SK-N-SH (cell line): ENCODE results near the gene ARHGAP26. TPM values are rescaled to one million over a fixed set of nuclear protein-coding genes. Genes with fewer than 3 reads are reported as not detected.

ENCODE experiments used
- CTCF ChIA-PET: fragments of 300-600, 350-600 bp; formaldehyde crosslinking; extraction: SDS; loops from one replicate; lab custom pipeline; 2021; lab: Yijun Ruan, JAX
- POLR2A ChIA-PET: fragments of 350-600 bp; sonication (Branson Sonifier 250); formaldehyde crosslinking; extraction: SDS; loops from one replicate; lab custom pipeline; 2020; ENCODE audit warnings: antibody characterized with exemption, inconsistent platforms; lab: Yijun Ruan, JAX
- DNase-seq: peaks from one replicate; pipeline ENCODE4 v3.0.0; 2012
- H2AFZ ChIP-seq: fragments of 200-600 bp; sonication (generic); 2 replicates; pipeline ENCODE4 v1.8.1; 2016; ENCODE audit warnings: antibody characterized with exemption, mild to moderate bottlenecking, low read depth
- H3F3A ChIP-seq: fragments of 200-600 bp; sonication (generic); replicated peaks from 2 replicates; pipeline ENCODE3; 2016; ENCODE audit warnings: antibody characterized with exemption, mild to moderate bottlenecking; ENCODE audit not compliant: insufficient read depth
- H3K27ac ChIP-seq, 2 experiments: fragments of 200-500 bp in 1 of 2; fragments of 200-600 bp in 1 of 2; sonication (Bioruptor generic) in 1 of 2; sonication (generic), shearing (Covaris generic) in 1 of 2; 2 replicates each; pipeline versions ENCODE4 v1.5.1 to v1.6.1; 2014 to 2016; ENCODE audit warnings: low read depth in 2 of 2, inconsistent platforms in 1 of 2, low read length in 1 of 2, mild to moderate bottlenecking in 1 of 2, mixed read lengths in 1 of 2
- H3K27me3 ChIP-seq: fragments of 200-600 bp; sonication (generic), shearing (Covaris generic); 2 replicates; pipeline ENCODE4 v1.6.1; 2016; ENCODE audit warnings: mixed run types; ENCODE audit not compliant: insufficient read depth
- H3K36me3 ChIP-seq, 2 experiments: fragments of 200-500 bp in 1 of 2; fragments of 200-600 bp in 1 of 2; sonication (Bioruptor generic) in 1 of 2; sonication (generic) in 1 of 2; replicated peaks in 1 of 2; 2 replicates each; pipeline versions ENCODE3 to v1.5.1; 2014 to 2016; ENCODE audit warnings: low read length in 1 of 2, mild to moderate bottlenecking in 1 of 2; ENCODE audit not compliant: insufficient read depth in 2 of 2, control insufficient read depth in 1 of 2
- H3K4me1 ChIP-seq, 2 experiments: fragments of 200-500 bp in 1 of 2; fragments of 200-600 bp in 1 of 2; sonication (Bioruptor generic) in 1 of 2; sonication (generic), shearing (Covaris generic) in 1 of 2; 2 replicates each; pipeline versions ENCODE4 v1.5.1 to v1.6.1; 2014 to 2016; ENCODE audit warnings: low read depth in 1 of 2, low read length in 1 of 2, mixed run types in 1 of 2; ENCODE audit not compliant: insufficient read depth in 2 of 2, control insufficient read depth in 1 of 2
- H3K4me2 ChIP-seq: fragments of 200-600 bp; sonication (generic), shearing (Covaris generic); 2 replicates; pipeline ENCODE4 v1.6.1; 2017; ENCODE audit warnings: mixed run types
- H3K4me3 ChIP-seq, 2 experiments: fragments of 200-500 bp in 1 of 2; fragments of 200-600 bp in 1 of 2; sonication (Bioruptor generic) in 1 of 2; sonication (generic), shearing (Covaris generic) in 1 of 2; 2 replicates each; pipeline versions ENCODE4 v1.5.1 to v1.8.1; 2014 to 2016; ENCODE audit warnings: low read depth in 2 of 2, inconsistent platforms in 1 of 2, low read length in 1 of 2, mild to moderate bottlenecking in 1 of 2, mixed read lengths in 1 of 2, moderate library complexity in 1 of 2
- H3K79me2 ChIP-seq: fragments of 200-600 bp; sonication (generic); 2 replicates; pipeline ENCODE4 v1.8.1; 2017; ENCODE audit warnings: mild to moderate bottlenecking; ENCODE audit not compliant: insufficient read depth
- H3K9ac ChIP-seq: fragments of 200-600 bp; sonication (generic); 2 replicates; pipeline ENCODE4 v1.6.1; 2017; ENCODE audit warnings: mixed run types
- H3K9me2 ChIP-seq: fragments of 200-600 bp; sonication (generic); 2 replicates; pipeline ENCODE4 v1.6.1; 2017; ENCODE audit warnings: mixed run types
- H3K9me3 ChIP-seq: fragments of 200-600 bp; sonication (generic); 2 replicates; pipeline ENCODE4 v1.6.1; 2017; ENCODE audit warnings: mixed run types, mild to moderate bottlenecking, moderate library complexity
- H4K20me1 ChIP-seq: fragments of 200-600 bp; sonication (generic); 2 replicates; pipeline ENCODE4 v1.6.1; 2017; ENCODE audit warnings: mild to moderate bottlenecking, mixed run types; ENCODE audit not compliant: insufficient read depth
- CTCF ChIP-seq: fragments of 200-600 bp; sonication (generic); IDR thresholded peaks from 2 replicates; pipeline ENCODE4 v1.6.1; 2017; ENCODE audit warnings: antibody characterized with exemption, mild to moderate bottlenecking, moderate library complexity
- ELF1 ChIP-seq: IDR thresholded peaks from 2 replicates; pipeline ENCODE4 v1.4.0; 2012
- FOXJ3 ChIP-seq: sonication (generic); formaldehyde crosslinking; IDR thresholded peaks from 2 replicates; pipeline ENCODE4 v1.5.1; 2020; ENCODE audit warnings: mild to moderate bottlenecking, missing genetic modification reagents
- GATA2 ChIP-seq: sonication (generic); formaldehyde crosslinking; IDR thresholded peaks from 2 replicates; pipeline ENCODE4 v1.5.0; 2020; ENCODE audit warnings: mild to moderate bottlenecking, missing genetic modification reagents
- IRF3 ChIP-seq: fragments of 150-350 bp; IDR thresholded peaks from 2 replicates; pipeline ENCODE4 v1.6.1; 2016; ENCODE audit warnings: mild to moderate bottlenecking, low read depth, low read length
- MXI1 ChIP-seq: IDR thresholded peaks from 2 replicates; pipeline ENCODE4 v1.6.1; 2012; ENCODE audit warnings: mild to moderate bottlenecking, low read depth, low read length, improper control_type of control experiment
- NFIC ChIP-seq: IDR thresholded peaks from 2 replicates; pipeline ENCODE4 v1.4.0; 2012; ENCODE audit warnings: borderline replicate concordance
- NRF1 ChIP-seq: IDR thresholded peaks from 2 replicates; pipeline ENCODE4 v1.6.1; 2012; ENCODE audit warnings: low read depth, mild to moderate bottlenecking, low read length
- RFX5 ChIP-seq: IDR thresholded peaks from 2 replicates; pipeline ENCODE4 v1.6.1; 2012; ENCODE audit warnings: mild to moderate bottlenecking, improper control_type of control experiment, low read length
- SIN3A ChIP-seq: IDR thresholded peaks from 2 replicates; pipeline ENCODE4 v1.6.1; 2012; ENCODE audit warnings: low read depth, mild to moderate bottlenecking, low read length, moderate library complexity, borderline replicate concordance
- TAF1 ChIP-seq: IDR thresholded peaks from 2 replicates; pipeline ENCODE4 v1.6.1; 2012; ENCODE audit warnings: low read depth, mild to moderate bottlenecking, low read length, moderate library complexity, borderline replicate concordance
- TCF12 ChIP-seq: IDR thresholded peaks from 2 replicates; pipeline ENCODE4 v1.4.0; 2012
- TEAD4 ChIP-seq: IDR thresholded peaks from 2 replicates; pipeline ENCODE4 v1.4.0; 2012; ENCODE audit warnings: mild to moderate bottlenecking, borderline replicate concordance; ENCODE audit not compliant: insufficient read depth
- USF2 ChIP-seq: fragments of 150-350 bp; IDR thresholded peaks from 2 replicates; pipeline ENCODE4 v1.6.1; 2017; ENCODE audit warnings: antibody characterized with exemption, low read length, low read depth, borderline replicate concordance
- YY1 ChIP-seq: IDR thresholded peaks from 2 replicates; pipeline ENCODE4 v1.4.0; 2012; ENCODE audit warnings: low read depth, mild to moderate bottlenecking
- ZBTB33 ChIP-seq: IDR thresholded peaks from 2 replicates; pipeline ENCODE4 v1.4.0; 2012; ENCODE audit warnings: low read depth, borderline replicate concordance
- polyA plus RNA-seq, 3 experiments: library from polyadenylated mRNA; depleted of rRNA; stranded (reverse); fragments of >200 nt; gene quantifications; 2 replicates each; pipeline ENCODE4 v1.2.3, GENCODE V29; 2012

The ARHGAP26 gene
- polyA plus RNA-seq, 1 of the 3 experiments (the other 2 are of a cell fraction), result 6.1 TPM

GRCh38 chr5:143197260-143197656 lies 427.1 kb downstream of the ARHGAP26 start:
- H3K36me3 ChIP-seq, result peaks cover 3 to 10% of the 10 kb centered on the region in 2 experiments
- TF ChIP-seq TCF12, result no peak
- no peak for TF ChIP-seq ELF1
- TF ChIP-seq RFX5, result no peak
- TF ChIP-seq ZBTB33, result no peak
- no peak for TF ChIP-seq CTCF
- TF ChIP-seq MXI1, result no peak
- no peak for TF ChIP-seq TAF1
- TF ChIP-seq USF2, result no peak
- TF ChIP-seq YY1, result no peak
- TF ChIP-seq GATA2 (CRISPR knock-in tag), result no peak
- no peak for TF ChIP-seq NFIC
- TF ChIP-seq TEAD4, result no peak
- TF ChIP-seq FOXJ3 (CRISPR knock-in tag), result no peak
- no peak for TF ChIP-seq SIN3A
- no peak for TF ChIP-seq IRF3
- TF ChIP-seq NRF1, result no peak
- no peak overlapping the region for H2AFZ ChIP-seq
- H3K79me2 ChIP-seq, result no peaks in the 10 kb centered on the region
- no peak overlapping the region for H3K27ac ChIP-seq
- ChIA-PET CTCF (no interaction called here), POLR2A (no interaction called here)
- no peaks in the 10 kb centered on the region for H3K9me2 ChIP-seq
- no peaks in the 10 kb centered on the region for H3K9me3 ChIP-seq
- H3K4me2 ChIP-seq, result no peak overlapping the region
- no peak overlapping the region for H3K9ac ChIP-seq
- H3K27me3 ChIP-seq, result no peaks in the 10 kb centered on the region
- no peaks in the 10 kb centered on the region for H3F3A ChIP-seq
- DNase-seq, result no peak
- no peaks in the 10 kb centered on the region for H4K20me1 ChIP-seq
- no peak overlapping the region for H3K4me3 ChIP-seq
- H3K4me1 ChIP-seq, result no peaks in the 10 kb centered on the region; a peak in 1 of 4 replicates
